ENCODE measurements around the gene THSD7A.

Gene THSD7A

GRCh38 chr7:11702938-11703337 is 129.1 kb downstream of the THSD7A start:
- no peak overlapping the region for H3K4me3 ChIP-seq (ENCODE audit: low read depth, low read length)
- no peak for TF ChIP-seq CTCF (IDR thresholded peaks at IDR 0.05; ENCODE audit: low read depth, low read length, missing control alignments)
- in situ Hi-C loops (cut with HindIII; ENCODE audit: low sequenced_read_pairs), result no loop called here
- DNase-seq (ENCODE audit: low read depth), result no peak

- H3K4me3 ChIP-seq (ENCODE audit: low read depth, low read length), result no peak overlapping the region
- in situ Hi-C loops (cut with HindIII; ENCODE audit: low sequenced_read_pairs), result no loop called here
- no peak for TF ChIP-seq CTCF (IDR thresholded peaks at IDR 0.05; ENCODE audit: low read depth, low read length, missing control alignments)
- DNase-seq (ENCODE audit: low read depth), result peak; percentile 57
These were observed 130.0 kb downstream of the THSD7A start for GRCh38 chr7:11701829-11702560.

GRCh38 chr7:11699666-11700065 is 132.3 kb downstream of the THSD7A start:
- H3K4me3 ChIP-seq (ENCODE audit: low read depth, low read length), result no peak overlapping the region
- no peak for DNase-seq (ENCODE audit: low read depth)
- no peak for TF ChIP-seq CTCF (IDR thresholded peaks at IDR 0.05; ENCODE audit: low read depth, low read length, missing control alignments)
- in situ Hi-C loops (cut with HindIII; ENCODE audit: low sequenced_read_pairs), result no loop called here

GRCh38 chr7:11698384-11698871 is 133.6 kb downstream of the THSD7A start:
- in situ Hi-C loops (cut with HindIII; ENCODE audit: low sequenced_read_pairs), result no loop called here

GRCh38 chr7:11690395-11690794 is 141.6 kb downstream of the THSD7A start:
- in situ Hi-C loops (cut with HindIII; ENCODE audit: low sequenced_read_pairs), result no loop called here
- no peak overlapping the region for H3K4me3 ChIP-seq (ENCODE audit: low read depth, low read length)
- DNase-seq (ENCODE audit: low read depth), result no peak
- TF ChIP-seq CTCF (IDR thresholded peaks at IDR 0.05; ENCODE audit: low read depth, low read length, missing control alignments), result no peak

More at GRCh38 chr7:11698384-11698871, 133.6 kb downstream of the THSD7A start:
- no peak for TF ChIP-seq CTCF (IDR thresholded peaks at IDR 0.05; ENCODE audit: low read depth, low read length, missing control alignments)
- no peak for DNase-seq (ENCODE audit: low read depth)
- no peak overlapping the region for H3K4me3 ChIP-seq (ENCODE audit: low read depth, low read length)

- in situ Hi-C loops (cut with HindIII; ENCODE audit: low sequenced_read_pairs), result no loop called here
- H3K4me3 ChIP-seq (ENCODE audit: low read depth, low read length), result no peak overlapping the region
- DNase-seq (ENCODE audit: low read depth), result no peak
- TF ChIP-seq CTCF (IDR thresholded peaks at IDR 0.05; ENCODE audit: low read depth, low read length, missing control alignments), result no peak
These were observed 142.9 kb downstream of the THSD7A start for GRCh38 chr7:11689096-11689495.

All from astrocyte of the cerebellum (primary cell).